Natural killer cell (primary cell): ENCODE measurements around the gene RIMBP2. TPM values are rescaled to one million over a fixed set of nuclear protein-coding genes. Genes with fewer than 3 reads are reported as not detected.

Experiments used
- ATAC-seq, 3 donors: fragments of 150-1000 bp in 2 of 3; fragments of 200-7000 bp in 1 of 3; cut with Tn5 transposase; 1 replicate in 1 of 3; 2 replicates in 2 of 3; pipeline ENCODE4 v1.10.0; 2021; ENCODE audit warnings: mild to moderate bottlenecking in 2 of 3, moderate library complexity in 2 of 3
- DNase-seq, 2 donors: peaks; one replicate each; pipeline versions ENCODE4 v3.0.0 to v3.0.0-alpha.2; 2013 to 2021; ENCODE audit warnings: mixed read lengths in 1 of 2
- H3K27ac ChIP-seq: one replicate; pipeline ENCODE4 v1.5.1; 2013; ENCODE audit warnings: mild to moderate bottlenecking, low read length
- H3K27me3 ChIP-seq: one replicate; pipeline ENCODE4 v1.6.1; 2013; ENCODE audit warnings: low read length; ENCODE audit not compliant: control insufficient read depth, insufficient read depth
- H3K36me3 ChIP-seq: one replicate; pipeline ENCODE4 v1.6.1; 2013; ENCODE audit warnings: low read length; ENCODE audit not compliant: control insufficient read depth, insufficient read depth
- H3K4me1 ChIP-seq: one replicate; pipeline ENCODE4 v1.6.1; 2013; ENCODE audit warnings: low read length; ENCODE audit not compliant: control insufficient read depth, insufficient read depth
- H3K4me3 ChIP-seq: one replicate; pipeline ENCODE4 v1.5.1; 2013; ENCODE audit warnings: low read length
- H3K9me3 ChIP-seq: one replicate; pipeline ENCODE4 v1.6.1; 2013; ENCODE audit warnings: low read length; ENCODE audit not compliant: control insufficient read depth, insufficient read depth
- H3K27ac Mint-ChIP-seq, 2 donors: one replicate each; pipeline ENCODE4 v1.8.0; 2022; ENCODE audit warnings: mild to moderate bottlenecking in 2 of 2, mixed read lengths in 2 of 2, moderate library complexity in 1 of 2
- H3K27me3 Mint-ChIP-seq, 2 donors: one replicate each; pipeline ENCODE4 v1.8.0; 2022; ENCODE audit warnings: low read depth in 2 of 2, mixed read lengths in 2 of 2
- H3K36me3 Mint-ChIP-seq: one replicate; pipeline ENCODE4 v1.8.0; 2022; ENCODE audit warnings: mixed read lengths
- H3K4me1 Mint-ChIP-seq, 2 donors: one replicate each; pipeline ENCODE4 v1.8.0; 2022; ENCODE audit warnings: mixed read lengths in 2 of 2
- H3K4me3 Mint-ChIP-seq: one replicate; pipeline ENCODE4 v1.8.0; 2022; ENCODE audit warnings: mild to moderate bottlenecking, moderate library complexity, mixed read lengths
- H3K9me3 Mint-ChIP-seq, 2 donors: one replicate each; pipeline ENCODE4 v1.8.0; 2022; ENCODE audit warnings: mixed read lengths in 2 of 2
- WGBS: methylation state at CpG from one replicate; pipeline ENCODE4 v1.1.7; 2013; ENCODE audit warnings: missing lambda C conversion rate; ENCODE audit not compliant: insufficient coverage; 5-methylcytosine and 5-hydroxymethylcytosine counted together
- intact Hi-C: fragments of 100-400 bp; cut with micrococcal nuclease; formaldehyde crosslinking; loops from one replicate; pipeline ENCODE4 v1.14.2; 2022
- total RNA-seq, 4 donors: library from RNA; stranded (reverse); fragments of 120-200 nt in 1 of 4; gene quantifications; one replicate each; pipeline versions ENCODE4 v1.2.3 to v1.2.4, GENCODE V29; 2013 to 2022
- TF ChIP-seq, protein P1 (sequence below): fragments of 200-600 bp; IDR thresholded peaks from one replicate; pipeline ENCODE4 v1.8.0; 2022; ENCODE audit warnings: antibody characterized with exemption

The RIMBP2 gene
- total RNA-seq, 3 donors from 2014 or later (not counting 1 experiment from before 2014, with no cell fraction given), result not detected

GRCh38 chr12:130640496-130640895 lies 75.6 kb downstream of the RIMBP2 start:
- H3K27ac Mint-ChIP-seq, result no peak overlapping the region
- H3K4me1 Mint-ChIP-seq, result no peaks in the 10 kb centered on the region
- H3K9me3 Mint-ChIP-seq, result no peaks in the 10 kb centered on the region
- 92% methylated on average over 11 of the region's 11 CpGs for WGBS
- Histone ChIP-seq H3K4me3 (no peak overlapping the region), H3K9me3 (no peaks in the 10 kb centered on the region), H3K4me1 (no peaks in the 10 kb centered on the region), H3K27me3 (no peaks in the 10 kb centered on the region), H3K27ac (no peak overlapping the region), H3K36me3 (no peaks in the 10 kb centered on the region)
- H3K4me3 Mint-ChIP-seq, result no peak overlapping the region
- TF ChIP-seq, protein P1, sequence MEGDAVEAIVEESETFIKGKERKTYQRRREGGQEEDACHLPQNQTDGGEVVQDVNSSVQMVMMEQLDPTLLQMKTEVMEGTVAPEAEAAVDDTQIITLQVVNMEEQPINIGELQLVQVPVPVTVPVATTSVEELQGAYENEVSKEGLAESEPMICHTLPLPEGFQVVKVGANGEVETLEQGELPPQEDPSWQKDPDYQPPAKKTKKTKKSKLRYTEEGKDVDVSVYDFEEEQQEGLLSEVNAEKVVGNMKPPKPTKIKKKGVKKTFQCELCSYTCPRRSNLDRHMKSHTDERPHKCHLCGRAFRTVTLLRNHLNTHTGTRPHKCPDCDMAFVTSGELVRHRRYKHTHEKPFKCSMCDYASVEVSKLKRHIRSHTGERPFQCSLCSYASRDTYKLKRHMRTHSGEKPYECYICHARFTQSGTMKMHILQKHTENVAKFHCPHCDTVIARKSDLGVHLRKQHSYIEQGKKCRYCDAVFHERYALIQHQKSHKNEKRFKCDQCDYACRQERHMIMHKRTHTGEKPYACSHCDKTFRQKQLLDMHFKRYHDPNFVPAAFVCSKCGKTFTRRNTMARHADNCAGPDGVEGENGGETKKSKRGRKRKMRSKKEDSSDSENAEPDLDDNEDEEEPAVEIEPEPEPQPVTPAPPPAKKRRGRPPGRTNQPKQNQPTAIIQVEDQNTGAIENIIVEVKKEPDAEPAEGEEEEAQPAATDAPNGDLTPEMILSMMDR, result no peak
- intact Hi-C loops, result no loop called here
- ATAC-seq (no peak), DNase-seq (no peak)
- H3K27me3 Mint-ChIP-seq, result peaks cover 3 to 9% of the 10 kb centered on the region in 2 donors
- H3K36me3 Mint-ChIP-seq, result no peaks in the 10 kb centered on the region

GRCh38 chr12:130639476-130640424 lies 76.3 kb downstream of the RIMBP2 start:
- intact Hi-C loops, result no loop called here
- H3K4me3 ChIP-seq, result no peak overlapping the region
- no peaks in the 10 kb centered on the region for H3K4me1 ChIP-seq
- no peaks in the 10 kb centered on the region for H3K9me3 ChIP-seq
- WGBS, result 64% methylated on average over 18 of the region's 18 CpGs
- H3K27me3 ChIP-seq, result no peaks in the 10 kb centered on the region
- no peak overlapping the region for H3K27ac ChIP-seq
- H3K27ac Mint-ChIP-seq, result no peak overlapping the region
- H3K4me1 Mint-ChIP-seq, result no peaks in the 10 kb centered on the region
- H3K36me3 ChIP-seq, result no peaks in the 10 kb centered on the region
- H3K4me3 Mint-ChIP-seq, result no peak overlapping the region
- ATAC-seq (no peak), DNase-seq (no peak)
- H3K9me3 Mint-ChIP-seq, result no peaks in the 10 kb centered on the region
- peaks cover 3 to 12% of the 10 kb centered on the region in 2 donors for H3K27me3 Mint-ChIP-seq
- H3K36me3 Mint-ChIP-seq, result no peaks in the 10 kb centered on the region
- TF ChIP-seq, protein P1, result no peak

DNA sequence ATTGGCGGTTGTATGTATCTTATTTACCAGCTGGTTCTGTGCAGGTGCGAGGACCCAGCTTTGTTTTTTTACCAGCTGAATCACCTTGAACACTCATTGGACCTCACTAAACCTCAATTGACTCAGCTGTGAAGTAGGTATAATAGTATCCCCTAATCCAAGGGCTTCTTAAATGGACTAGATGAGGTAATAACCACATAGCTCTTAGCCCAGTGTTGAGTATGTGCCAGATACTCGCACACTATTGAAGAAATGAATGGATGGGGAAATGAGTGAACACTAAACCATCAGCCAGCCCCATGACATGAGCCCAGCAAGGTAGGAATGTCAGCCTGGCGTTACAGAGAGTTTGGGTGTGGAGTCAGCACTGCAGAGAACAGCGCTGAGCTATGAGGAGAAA lies 79.7 kb downstream of the RIMBP2 start:
- TF ChIP-seq, protein P1, result no peak
- H3K4me3 Mint-ChIP-seq, result no peak overlapping the region
- ATAC-seq, result no peak

More for the DNA sequence above, 79.7 kb downstream of the RIMBP2 start:
- no peaks in the 10 kb centered on the region for H3K36me3 Mint-ChIP-seq
- WGBS, result 96% methylated on average over 5 of the region's 5 CpGs
- Histone ChIP-seq H3K4me3 (no peak overlapping the region), H3K4me1 (no peaks in the 10 kb centered on the region), H3K27me3 (no peaks in the 10 kb centered on the region), H3K9me3 (no peaks in the 10 kb centered on the region), H3K36me3 (no peaks in the 10 kb centered on the region), H3K27ac (no peak overlapping the region)
- no peak overlapping the region for H3K27ac Mint-ChIP-seq
- intact Hi-C loops, result no loop called here
- H3K27me3 Mint-ChIP-seq, result peaks cover 3 to 34% of the 10 kb centered on the region in 2 donors
- no peaks in the 10 kb centered on the region for H3K9me3 Mint-ChIP-seq
- no peaks in the 10 kb centered on the region for H3K4me1 Mint-ChIP-seq
- no peak for DNase-seq
